Activated T-helper 1 cell treated with anti-CD3 and anti-CD28 coated beads, Interleukin-2, amount 50 U/mL, for 16 hours (primary cell): ENCODE measurements around the gene AGR2.
"Not testable (repeated sequence)": the region's sequence is repeated elsewhere in the genome, so short reads cannot be mapped to it uniquely, and the experiment has no call there.

Source experiments
- DNase-seq, 2 donors: peaks; one replicate each; pipeline ENCODE4 v3.0.0-alpha.2; 2020; ENCODE audit warnings: low read depth in 1 of 2, low spot score in 1 of 2

Gene AGR2

DNA sequence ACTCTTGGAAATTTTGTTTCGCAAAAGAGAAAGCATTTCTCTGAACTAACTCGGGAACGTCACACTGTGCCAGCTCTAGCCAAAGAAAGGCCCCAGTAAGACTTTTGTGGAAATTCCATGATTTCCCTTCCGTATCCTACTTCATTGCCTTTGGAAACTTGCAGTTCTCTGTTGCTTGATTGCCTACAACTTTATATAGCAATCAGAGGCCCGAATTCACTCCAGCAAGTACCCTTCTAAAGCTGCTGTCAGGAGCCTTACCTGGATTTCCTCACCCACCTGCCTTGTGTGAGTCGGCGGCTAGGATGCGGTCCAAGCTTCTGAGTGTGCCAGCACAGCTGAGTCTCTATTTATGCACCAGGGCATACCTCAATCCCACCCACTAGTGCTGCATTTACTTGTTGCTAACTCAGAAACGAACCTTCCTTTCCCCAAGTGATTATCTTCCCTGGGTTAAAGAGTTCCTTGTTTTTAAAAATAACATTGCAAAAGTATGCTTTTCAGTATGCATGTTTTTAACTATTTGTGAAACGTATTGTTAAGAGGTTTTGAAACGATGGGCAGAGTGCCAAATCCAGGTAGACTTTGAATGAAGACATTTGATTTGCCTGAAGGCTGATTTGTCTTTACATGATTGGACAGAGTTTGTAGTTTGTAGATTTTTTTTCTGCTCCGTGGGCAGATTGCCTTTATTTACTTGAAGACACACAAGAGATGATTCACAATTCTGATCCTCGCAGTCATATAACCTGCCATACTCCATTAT lies at the start of gene AGR2:
TSS of gene AGR2 (minus strand) at position 326 of the 766 bp plus-strand sequence. CDS start 3,203 bp downstream, outside the sequence.
- DNase-seq = no peak

DNA sequence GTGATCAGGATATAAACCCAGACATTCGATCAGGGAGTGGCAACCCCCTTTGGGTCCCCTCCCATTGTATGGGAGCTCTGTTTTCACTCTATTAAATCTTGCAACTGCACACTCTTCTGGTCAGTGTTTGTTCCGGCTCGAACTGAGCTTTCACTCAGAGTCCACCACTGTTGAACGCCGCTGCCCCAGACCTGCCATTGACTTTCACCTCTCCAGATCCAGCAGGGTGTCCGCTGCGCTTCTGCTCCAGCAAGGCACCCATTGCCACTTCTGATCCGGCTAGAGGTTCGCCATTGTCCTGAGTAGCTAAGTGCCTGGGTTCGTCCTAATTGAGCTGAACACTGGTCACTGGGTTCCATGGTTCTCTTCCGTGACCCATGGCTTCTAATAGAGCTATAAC lies 48.4 kb upstream of the AGR2 start:
- not testable (repeated sequence) for DNase-seq

DNA sequence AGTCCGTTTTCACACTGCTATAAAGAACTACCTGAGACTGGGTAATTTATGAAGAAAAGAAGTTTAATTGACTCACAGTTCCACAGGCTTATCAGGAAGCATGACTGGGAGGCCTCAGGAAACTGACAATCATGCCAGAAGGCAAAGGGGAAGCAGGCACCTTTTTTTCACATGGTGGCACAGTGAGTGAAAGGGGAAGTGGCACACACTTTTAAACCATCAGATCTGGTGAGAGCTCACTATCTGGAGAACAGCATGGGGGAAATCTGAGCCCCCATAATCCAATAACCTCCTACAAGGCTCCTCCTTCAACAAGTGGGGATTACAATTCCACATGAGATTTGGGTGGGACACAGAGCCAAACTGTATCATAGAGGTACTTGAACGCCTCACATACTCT lies 47.0 kb upstream of the AGR2 start:
- DNase-seq = no peak

DNA sequence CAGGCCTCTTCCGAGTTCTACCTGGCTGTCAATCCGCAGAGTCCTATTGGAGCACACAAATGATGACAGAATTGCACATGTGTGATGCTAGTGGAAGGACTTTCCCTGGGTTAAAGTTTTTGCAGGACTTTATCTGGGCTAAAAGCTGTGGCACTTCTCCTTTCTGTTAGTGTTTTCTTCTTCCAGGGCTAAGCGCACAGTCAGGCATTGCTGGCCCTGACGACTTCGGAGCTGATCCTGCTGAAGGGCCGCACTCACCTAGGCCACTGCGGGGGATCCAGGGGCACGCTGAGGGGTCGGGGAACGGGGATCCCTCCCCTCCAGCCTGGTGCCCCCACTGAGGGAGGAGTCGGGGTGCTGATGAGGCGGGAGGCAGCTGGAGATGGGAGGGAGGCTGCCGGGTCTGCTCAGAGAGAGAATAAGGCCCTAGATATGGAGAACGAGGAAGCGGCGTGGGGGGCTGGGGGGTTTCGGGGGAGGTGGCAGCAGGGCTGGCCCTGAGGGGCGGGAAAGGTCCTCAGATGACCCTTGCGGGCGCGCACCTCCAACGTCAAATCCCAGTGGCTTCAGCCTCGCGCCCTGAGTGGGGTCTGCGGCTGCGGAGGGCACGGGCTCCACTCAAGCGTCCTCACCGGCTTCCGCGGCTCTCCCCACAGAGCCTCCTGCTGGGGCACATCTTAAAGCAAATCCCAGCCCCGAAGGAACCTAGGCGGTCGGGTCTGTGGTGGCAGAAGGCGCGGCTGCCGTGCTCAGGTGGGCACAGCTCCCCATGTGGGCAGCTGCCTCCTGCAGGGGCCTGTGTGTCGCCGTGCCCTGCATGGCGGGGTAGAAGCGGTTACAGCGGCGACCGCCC lies 46.0 kb upstream of the AGR2 start:
- no peak for DNase-seq

DNA sequence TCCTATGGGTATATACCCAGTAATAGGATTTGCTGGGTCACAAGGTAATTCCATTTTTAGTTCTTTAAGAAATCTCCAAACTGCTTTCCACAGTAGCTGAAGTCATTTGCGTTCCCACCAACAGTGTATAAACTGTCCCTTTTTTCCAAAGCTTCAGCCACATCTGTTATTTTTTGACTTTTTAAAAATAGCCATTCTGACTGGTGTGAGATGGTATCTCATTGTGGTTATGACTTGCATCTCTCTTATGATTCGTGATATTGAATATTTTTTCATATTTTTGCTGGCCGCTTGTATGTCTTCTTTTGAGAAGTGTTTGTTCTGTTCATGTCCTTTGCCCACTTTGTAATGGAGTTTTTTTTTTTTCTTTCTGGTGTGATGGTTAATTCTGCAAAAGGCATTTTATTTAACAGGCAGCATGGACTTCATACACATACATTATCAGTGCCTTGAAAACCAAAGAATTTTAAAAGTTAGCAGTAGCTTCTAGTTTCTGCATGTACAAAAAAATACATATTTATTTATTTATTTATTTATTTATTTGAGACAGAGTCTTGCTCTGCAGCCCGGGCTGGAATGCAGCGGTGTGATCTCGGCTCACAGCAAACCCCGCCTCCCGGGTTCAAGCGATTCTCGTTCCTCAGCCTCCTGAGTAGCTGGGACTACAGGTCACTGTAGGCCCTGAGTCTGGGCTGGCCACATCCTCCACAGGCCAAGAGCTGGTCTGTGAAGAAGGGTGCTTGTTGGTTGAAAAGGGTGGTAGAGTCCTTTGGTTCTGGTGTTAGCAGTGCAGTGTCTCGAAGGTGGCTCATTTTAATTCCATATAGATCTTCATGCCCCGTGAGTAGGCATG lies 44.7 kb upstream of the AGR2 start:
- DNase-seq = no peak

DNA sequence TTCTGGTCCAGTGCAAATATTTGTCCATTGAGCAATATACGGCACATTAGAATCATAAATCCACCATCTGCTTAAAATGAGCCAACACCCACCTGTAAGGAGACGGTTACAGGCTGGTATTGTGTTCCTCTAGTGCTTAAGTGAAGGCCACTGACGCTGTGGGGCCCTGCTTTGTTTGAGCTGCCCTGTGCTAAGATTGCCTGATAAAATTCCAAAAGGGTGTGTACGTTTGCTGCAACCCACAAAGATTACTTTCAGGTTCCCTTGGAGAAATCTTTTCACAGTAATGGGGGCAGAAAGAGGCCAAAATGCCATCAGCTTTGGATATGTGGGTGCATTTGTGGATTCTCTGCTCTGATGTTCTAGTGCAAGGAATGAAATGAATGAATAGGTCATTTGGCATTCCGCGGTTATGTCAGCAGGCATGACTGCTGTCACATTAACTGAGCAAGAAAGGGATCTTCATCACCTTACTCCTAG lies 42.6 kb upstream of the AGR2 start:
- no peak for DNase-seq

DNA sequence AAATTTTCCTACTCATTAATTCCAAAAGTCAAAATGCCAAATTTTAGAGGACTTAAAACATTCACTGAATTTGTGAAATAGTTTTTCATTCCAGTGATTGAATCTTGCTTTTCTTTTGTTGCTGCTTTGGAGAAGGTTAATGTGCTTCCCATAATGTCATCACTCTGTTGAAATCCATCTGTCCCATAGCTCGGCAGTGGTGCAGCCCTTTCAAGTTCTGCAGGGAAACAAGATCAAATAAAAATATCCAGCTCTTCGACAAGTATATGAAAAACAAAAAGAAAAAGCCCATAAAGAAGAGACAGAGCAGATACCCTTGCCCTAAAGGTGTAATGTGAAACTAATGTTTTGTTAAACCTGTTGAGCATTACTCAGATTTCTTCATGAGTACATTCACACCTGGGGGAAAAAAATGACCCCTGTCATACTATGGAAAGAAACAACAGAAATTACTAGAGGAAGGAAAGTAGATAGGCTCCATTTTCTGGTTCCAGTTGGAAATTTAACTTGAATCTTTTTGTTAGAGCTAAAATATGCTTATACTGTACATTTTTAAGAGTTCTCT lies 41.9 kb upstream of the AGR2 start:
- no peak for DNase-seq

DNA sequence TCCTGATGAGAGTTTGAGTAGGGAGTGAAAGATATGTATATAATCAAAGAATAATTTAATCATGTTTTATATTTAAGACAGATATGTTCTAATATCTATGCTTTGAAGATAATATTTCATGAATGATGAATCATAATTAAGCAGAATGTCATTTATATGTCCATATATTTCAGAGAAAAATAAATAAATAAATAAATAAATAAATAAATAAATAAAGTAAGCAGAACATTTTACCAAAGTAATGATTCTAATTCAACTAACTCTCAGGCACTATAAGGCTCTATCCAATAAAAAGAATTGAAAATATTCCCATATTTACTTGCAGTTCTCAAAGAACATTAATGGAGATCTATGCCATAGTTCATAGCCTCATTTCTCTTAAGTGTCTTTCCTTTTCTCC lies 40.9 kb upstream of the AGR2 start:
- no peak for DNase-seq

DNA sequence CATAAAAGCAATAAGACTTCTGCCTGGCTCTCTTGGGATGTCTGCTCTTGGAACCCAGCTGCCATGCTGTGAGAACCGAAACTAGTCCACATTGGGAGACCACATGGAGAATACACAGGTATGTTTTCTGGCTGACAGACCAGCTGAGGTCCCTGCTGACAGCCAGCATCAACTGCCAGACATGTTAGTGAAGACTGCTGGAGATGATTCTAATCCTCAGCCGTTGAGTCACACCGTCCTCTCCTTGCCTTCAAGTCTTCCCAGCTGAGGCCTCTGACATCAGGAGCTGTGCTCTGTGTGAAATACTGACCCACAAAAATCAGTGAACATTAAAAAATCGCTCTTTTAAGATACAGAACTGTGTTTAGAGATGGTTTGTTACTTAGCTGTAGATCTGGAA lies 36.9 kb upstream of the AGR2 start:
- DNase-seq = no peak

DNA sequence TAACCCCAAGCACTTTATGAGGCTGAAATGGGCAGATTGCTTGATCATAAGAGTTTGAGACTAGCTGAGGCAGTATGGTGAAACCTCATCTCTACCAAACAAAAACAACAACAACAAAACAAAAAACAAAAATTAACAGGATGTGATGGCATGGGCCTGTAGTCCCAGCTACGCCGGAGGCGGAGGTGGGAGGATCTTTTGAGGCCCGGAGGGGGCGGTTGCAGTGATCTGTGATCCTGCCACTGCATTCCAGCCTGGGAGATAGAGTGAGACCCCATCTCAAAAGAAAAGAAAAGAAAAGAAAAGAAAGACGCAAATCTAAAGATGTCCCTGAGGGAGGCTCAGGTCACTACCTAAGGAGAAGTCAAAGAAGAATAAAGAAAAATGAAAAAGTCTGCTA lies 35.3 kb upstream of the AGR2 start:
- DNase-seq = no peak

DNA sequence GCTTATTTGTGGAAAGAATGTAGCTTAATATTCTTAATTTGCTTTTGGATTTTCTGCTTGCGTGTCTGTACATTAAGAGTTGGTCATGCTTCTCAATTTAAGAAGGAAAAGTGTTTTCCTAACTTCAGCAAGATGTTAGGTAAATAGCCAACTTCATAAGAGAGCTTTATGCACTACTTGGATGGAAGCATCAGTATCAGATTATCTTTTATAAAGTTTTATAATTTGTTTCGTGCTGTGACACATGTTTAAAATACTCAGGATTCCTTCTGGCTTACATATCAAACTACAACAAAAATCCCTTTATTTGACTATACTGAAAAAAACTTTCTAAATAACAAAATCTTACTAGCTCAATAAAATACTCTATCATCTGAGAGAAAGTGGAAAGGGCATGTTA lies 34.8 kb upstream of the AGR2 start:
- no peak for DNase-seq

DNA sequence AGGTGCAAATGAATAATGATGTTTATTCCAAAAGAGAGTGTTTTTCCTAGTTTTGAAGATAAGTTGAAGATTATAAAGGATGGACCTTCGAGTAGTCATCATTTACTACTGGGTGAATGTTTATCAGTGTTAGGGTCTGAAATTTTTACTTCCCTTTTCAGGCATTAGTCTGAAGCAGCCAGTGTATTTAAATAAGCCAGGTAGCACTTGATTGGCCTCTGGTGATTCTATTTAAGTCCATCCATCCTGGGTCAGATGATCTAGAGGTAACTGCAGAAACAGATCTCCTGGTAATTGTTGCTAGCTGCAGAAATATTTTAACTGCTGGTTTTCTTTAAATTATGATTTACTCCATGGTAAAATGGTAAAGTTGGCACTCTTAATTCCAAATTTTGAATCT lies 34.1 kb upstream of the AGR2 start:
- DNase-seq = no peak

DNA sequence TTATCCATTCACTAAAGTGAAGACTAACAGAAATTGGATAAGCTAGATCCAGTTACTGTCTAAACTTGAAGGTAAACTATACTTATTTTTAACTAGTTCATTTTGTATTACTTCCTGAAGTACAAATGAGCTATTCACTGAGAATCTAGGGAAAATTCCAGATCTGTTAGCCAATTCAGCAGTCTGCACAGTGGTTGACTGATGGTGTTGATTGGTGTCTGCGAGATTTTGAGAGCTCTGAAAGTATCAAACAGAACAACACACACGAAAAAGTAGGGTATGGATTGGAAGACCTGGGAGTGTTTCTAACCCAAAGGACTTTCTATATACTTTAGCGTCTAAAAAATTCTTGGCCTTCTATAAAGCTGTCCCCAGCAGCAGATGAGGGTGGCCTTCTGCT lies 33.6 kb upstream of the AGR2 start:
- no peak for DNase-seq

DNA sequence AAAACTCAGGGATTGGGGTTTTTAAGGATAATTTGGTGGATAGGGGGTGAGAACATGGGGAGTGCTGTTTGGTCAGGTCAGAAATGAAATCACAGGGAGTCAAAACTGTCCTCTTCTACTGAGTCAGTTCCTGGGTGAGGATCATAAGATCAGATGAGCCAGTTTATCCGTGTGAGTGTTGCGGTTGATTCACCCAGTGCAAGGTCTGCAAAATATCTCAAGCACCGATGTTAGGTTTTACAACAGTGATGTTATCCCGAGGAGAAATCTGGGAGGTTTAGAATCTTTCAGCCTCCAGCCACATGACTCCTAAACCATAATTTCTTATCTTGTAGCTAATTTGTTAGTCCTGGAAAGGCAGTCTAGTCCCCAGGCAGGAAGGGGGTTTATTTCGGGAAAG lies 31.7 kb upstream of the AGR2 start:
- no peak for DNase-seq

DNA sequence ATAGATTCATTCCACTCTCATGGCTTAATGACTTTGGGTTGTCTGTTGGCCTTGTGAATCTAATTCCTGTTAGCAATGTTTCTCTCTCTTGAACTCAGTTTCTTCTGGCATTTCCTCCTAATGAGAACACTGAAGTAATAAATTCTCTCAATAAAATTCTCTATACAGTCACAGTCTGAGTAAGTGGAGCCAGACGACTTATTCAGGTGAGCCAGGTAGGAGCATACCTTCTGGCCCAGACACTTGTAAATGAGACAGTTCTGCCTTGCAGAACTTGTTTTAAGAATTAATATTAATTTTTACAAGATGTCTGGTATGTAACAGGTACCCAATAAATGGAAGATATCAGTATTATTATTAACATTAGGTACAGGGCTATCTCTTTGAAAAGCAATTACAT lies 28.6 kb upstream of the AGR2 start:
- no peak for DNase-seq

DNA sequence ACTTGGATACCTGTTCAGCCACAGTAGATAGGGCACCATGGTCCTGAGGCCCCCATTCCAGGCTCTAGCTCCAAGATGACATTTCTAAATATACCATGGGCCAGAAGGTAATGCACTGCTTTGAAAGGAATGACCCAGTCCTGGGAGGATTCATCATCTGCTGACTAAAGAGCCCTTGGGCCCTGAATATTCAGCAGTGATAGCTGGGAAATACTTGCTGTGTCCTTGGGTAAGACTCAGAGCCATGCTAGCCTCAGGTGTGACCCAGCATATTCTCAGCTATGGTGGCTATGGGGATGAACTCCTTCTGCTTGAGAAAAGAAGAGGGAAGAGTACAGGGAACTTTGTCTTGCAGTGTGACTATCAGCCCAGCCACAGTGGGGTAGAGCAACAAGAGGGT lies 21.3 kb upstream of the AGR2 start:
- DNase-seq = no peak

DNA sequence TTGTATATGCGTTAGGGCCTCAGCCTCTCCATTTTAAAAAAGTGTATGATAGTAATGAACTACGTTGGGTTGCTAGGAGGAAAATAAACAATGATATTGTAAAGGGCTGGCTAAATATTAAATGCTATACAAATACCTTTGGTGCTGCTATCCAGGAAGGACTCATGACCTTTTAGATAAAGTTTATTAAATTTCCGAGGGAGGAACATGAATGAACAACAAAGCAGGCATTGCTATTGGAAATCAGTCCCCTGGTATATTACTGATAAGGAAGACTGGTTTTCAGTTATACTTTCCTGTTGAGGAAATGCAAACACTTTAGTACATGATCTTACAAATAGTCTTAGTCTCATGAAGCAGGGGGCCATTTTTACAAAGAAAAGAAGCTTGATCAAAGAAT lies 17.2 kb upstream of the AGR2 start:
- DNase-seq = no peak

DNA sequence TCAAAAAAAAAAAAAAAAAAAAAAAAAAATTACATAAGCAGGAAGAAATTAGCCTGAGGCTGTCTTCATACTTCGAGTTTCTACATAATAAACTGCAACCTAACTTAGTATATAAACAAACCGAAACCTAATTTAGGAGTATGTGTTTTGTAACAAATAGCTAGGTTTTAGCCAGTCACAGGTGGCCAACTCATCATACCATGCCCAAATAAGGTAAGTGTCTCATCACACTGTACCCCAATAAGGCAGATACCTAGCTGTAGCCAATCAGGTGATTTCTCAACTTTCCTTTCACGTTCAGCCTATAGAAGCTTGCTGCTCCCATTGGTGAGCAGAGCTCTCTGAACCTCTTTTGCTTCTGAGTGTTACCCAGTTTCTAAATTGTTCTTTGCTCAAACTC lies 13.9 kb upstream of the AGR2 start:
- no peak for DNase-seq

DNA sequence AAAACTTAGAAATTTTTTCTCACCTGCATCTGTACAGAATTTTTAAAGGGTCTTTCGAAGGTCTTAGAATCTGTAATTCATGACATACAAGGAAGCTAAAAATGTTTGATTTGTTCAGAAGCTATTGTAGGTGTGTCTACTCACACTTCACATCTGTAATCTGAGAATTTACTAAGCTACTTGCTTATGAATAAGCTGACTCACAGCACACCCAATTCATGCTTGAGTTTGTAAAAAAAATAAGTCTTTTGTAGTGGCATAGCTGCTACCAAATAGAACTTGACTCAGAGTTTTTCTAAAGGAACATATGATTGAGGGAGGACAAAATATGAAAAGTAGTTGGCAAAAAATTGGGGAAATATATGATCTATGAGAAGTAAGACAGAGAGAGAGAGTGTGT lies 12.7 kb upstream of the AGR2 start:
- DNase-seq = no peak

DNA sequence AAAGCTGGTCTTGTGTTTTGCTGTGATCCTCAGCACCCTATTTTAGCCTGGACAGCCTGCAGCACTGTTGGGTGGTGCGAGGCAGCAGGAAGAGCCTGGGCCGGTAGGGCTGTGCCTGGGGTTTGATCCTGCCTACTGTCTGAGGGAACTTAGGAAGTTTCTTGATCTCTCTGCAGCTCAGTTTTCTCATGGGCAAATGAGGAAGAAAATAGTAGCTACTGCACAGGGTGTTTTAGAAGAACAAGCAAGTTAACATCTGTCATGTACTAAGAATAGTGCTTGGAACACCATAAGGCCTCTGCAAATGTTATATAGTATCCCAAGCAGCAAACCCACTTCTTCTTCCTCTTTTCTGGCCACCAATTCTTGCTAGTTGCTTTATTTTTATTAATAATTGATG lies 12.0 kb upstream of the AGR2 start:
- DNase-seq = no peak

DNA sequence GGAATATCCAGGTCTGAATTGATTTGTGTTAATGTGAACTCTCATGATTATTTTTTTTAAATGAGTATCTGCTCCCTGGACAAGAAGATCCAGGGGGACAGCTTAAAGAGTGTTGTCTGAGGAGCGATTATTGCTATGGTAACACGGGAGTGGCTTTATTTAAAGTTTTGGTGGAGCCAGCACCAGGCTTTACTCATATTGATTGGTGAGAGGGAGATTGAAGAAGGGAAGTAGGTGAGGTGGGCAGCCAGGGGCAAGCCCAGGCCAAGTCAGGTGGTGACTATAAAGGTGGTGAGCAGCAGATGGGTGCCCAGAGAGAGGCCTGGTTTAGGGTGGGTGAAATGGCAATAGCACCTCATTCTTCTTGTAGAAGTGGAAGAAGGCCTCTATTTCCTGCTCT lies 10.2 kb upstream of the AGR2 start:
- DNase-seq = no peak
